Measurements from ENCODE around the gene CCDC50. TPM values are rescaled to one million over a fixed set of nuclear protein-coding genes. Genes with fewer than 3 reads are reported as not detected.

Gene CCDC50
- total RNA-seq, 2 experiments from 2014 or later: 22.0 to 23.1 TPM

DNA sequence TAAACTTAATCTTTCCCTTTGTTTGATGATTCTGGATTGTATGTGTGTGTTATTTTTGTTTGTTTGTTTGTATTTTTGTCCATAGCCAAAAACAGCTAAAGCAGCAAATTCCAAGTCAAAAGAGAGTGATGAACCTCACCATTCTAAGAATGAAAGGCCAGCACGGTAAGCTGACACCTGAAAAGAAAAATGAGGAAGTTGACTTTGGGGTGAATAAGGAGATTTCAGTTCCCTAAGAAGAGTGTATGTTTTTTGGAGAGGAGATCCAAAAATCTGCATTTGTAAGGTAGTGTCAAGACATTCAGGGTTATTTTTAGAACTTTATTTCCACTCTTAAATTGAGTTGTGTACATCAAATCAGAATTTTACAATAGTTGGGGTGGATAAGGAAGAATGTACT is 53.5 kb downstream of the CCDC50 start:
- H3K4me3 Mint-ChIP-seq: no peak overlapping the region
- no peaks in the 10 kb centered on the region for H3K27me3 Mint-ChIP-seq
- peaks cover 23% of the 10 kb centered on the region for H3K4me1 Mint-ChIP-seq
- CTCF ChIA-PET: no interaction called here
- POLR2A ChIA-PET: no interaction called here
- no peak for DNase-seq
- H3K27ac Mint-ChIP-seq: no peak overlapping the region
- H3K36me3 Mint-ChIP-seq (ENCODE audit: low read depth): peaks cover 11% of the 10 kb centered on the region
- H3K9me3 Mint-ChIP-seq: no peaks in the 10 kb centered on the region

DNA sequence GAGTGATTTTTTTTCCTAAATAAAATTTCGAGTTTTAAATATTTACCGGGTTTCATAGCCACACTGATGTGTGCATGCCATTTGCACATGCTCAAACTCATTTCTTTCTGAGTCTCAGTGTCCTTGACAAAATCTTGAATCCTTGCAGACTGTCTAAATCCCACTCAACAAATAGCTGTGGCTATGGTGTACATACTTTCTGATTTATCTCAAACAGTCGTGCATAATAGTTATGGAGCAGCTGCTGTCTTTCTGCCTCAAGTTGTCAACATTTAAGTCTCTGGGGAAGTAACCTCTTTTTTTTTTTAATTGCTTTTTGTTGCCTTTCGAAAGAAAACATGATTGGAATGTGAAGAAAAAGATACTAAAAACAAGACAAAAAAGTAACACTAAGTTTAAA is 53.9 kb downstream of the CCDC50 start:
- Mint-ChIP-seq H3K36me3 (ENCODE audit: low read depth) (peaks cover 11% of the 10 kb centered on the region), H3K9me3 (no peaks in the 10 kb centered on the region), H3K27me3 (no peaks in the 10 kb centered on the region), H3K4me1 (peaks cover 20% of the 10 kb centered on the region), H3K4me3 (no peak overlapping the region), H3K27ac (no peak overlapping the region)
- ChIA-PET CTCF (no interaction called here), POLR2A (no interaction called here)
- no peak for DNase-seq

DNA sequence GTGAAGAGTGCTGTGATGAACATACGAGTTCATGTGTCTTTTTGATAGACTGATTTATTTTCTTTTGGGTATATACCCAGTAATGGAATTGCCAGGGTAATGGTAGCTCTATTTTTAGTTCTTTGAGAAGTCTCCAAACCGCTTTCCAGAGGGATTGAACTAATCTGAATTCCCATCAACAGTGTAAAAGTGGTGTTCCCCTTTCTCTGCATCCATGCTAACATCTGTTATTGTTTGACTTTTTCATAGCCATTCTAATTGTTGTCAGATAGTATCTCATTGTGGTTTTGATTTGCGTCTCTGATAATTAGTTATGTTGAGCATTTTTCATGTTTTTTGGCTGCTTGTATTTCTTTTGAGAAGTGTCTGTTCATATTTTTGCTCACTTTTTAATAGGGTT is 55.9 kb downstream of the CCDC50 start:
- DNase-seq: no peak
- Mint-ChIP-seq H3K27ac (no peak overlapping the region), H3K36me3 (ENCODE audit: low read depth) (peaks cover 10% of the 10 kb centered on the region), H3K4me3 (no peak overlapping the region), H3K4me1 (peaks cover 5% of the 10 kb centered on the region), H3K27me3 (no peaks in the 10 kb centered on the region), H3K9me3 (no peaks in the 10 kb centered on the region)
- POLR2A ChIA-PET: no interaction called here
- CTCF ChIA-PET: no interaction called here

DNA sequence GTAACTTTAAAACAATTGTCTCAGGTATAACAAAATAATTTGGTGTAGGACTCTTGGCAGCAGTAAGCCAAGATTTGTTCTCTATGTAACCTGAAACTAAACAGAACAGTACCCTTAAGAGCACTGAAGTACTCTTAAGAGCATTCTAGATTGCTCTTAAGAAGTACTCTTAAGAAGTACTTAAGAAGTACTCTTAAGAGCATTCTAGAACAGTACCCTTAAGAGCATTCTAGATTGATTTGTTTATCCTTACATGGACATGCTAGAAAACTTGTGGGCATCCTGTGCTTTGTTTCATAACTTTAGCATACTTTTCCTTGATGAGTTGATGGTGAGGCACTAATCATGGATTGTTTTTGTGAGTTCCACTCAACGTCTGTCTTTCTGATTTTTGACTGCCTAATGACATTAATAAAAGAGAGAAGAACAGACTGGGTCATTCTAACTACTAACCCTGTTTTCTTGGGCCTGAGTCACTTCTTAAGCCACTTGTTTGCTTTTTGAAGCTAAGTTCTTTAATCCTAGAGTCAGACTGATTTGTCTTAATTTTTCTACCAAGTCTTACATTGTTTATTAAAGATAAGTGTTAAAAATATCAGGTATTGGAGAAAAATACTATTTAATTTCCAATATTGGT is 58.4 kb downstream of the CCDC50 start:
- Mint-ChIP-seq H3K27ac (no peak overlapping the region), H3K36me3 (ENCODE audit: low read depth) (peaks cover 5% of the 10 kb centered on the region), H3K27me3 (no peaks in the 10 kb centered on the region), H3K4me1 (no peaks in the 10 kb centered on the region), H3K9me3 (no peaks in the 10 kb centered on the region), H3K4me3 (no peak overlapping the region)
- no peak for DNase-seq
- ChIA-PET CTCF (no interaction called here), POLR2A (no interaction called here)

DNA sequence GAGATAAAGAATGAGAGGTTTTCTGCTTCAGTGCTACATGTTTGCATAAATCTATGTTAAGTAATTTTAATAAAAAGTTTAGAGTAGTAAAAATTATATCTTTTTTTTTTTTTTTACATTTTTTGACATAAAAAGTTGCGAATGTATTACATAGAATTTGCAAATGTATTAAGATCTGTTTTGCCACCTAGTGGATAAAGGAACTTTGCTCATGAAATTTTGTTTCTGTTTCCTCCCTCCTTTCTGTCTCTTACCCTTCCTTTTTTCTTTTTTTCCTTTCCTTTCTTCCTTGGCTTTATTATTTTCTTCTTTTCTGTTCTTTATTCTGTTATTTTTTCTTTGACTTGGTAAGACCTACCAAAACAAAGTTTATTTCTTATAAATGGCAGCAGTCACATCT is 59.6 kb downstream of the CCDC50 start:
- Mint-ChIP-seq H3K4me1 (no peaks in the 10 kb centered on the region), H3K9me3 (no peaks in the 10 kb centered on the region), H3K27ac (no peak overlapping the region), H3K4me3 (no peak overlapping the region), H3K36me3 (ENCODE audit: low read depth) (no peaks in the 10 kb centered on the region), H3K27me3 (no peaks in the 10 kb centered on the region)
- no peak for DNase-seq
- ChIA-PET POLR2A (no interaction called here), CTCF (no interaction called here)

DNA sequence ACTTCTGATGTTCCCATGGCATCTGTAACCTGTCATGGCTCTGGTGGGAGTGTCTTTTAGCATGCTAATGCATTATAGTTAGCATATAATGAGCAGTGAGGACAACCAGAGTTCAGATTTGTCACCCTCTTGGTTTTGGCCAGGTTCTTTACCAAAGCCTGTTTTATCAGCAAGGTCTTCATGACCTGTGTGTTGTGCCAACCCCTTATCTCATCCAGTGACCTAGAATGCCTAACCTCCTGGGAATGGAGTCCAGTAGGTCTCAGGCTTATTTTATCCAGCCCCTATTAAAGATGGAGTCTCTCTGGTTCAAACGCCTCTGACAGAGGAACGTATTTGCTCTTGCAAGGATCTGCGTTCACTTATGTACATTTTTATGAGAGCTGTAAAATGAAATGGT is 61.4 kb downstream of the CCDC50 start:
- Mint-ChIP-seq H3K4me3 (no peak overlapping the region), H3K4me1 (no peaks in the 10 kb centered on the region), H3K27ac (no peak overlapping the region), H3K27me3 (no peaks in the 10 kb centered on the region), H3K9me3 (no peaks in the 10 kb centered on the region), H3K36me3 (ENCODE audit: low read depth) (no peaks in the 10 kb centered on the region)
- no peak for DNase-seq
- ChIA-PET POLR2A (no interaction called here), CTCF (no interaction called here)

DNA sequence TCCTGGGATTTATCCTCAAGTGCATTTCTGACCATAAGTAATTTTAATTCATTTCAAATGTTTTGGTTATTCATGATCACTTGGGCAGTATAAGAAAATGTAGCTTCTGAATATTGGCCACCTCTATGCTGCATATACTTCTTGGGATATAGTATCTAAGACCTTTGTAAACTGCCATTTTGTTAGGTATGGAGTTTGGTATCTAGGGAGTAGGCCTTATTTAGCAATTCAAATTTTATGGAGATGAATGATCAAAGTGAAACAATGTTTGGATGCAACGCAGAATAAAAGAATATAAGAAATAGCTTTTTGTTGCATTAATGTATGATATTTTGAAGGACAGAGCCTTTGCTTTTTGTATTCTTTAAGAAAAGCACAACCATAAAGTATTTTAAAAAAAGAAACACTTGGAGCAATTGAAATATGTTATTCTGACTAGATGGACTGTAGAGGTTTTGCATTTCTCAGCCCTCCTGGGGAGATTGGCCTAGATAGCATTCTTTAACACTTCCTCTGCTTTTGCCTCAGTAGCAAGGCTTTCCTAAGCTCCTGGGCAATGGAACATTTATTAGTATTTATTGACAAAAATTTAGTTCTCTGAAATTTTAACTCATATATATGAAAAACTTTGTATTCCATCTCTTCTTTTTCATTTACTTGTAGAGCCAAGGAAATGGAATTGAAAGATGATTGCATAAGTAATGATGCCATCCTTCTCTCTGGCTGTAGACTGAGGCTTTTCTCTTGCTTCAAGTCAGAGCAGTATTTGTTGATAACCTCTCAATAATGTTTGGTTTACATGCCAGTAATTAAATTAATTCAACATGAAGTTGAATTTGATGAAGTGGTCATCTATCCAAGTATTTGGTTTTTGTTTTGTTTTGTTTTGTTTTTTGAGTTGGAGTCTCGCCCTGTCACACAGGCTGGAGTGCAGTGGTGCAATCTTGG is 62.9 kb downstream of the CCDC50 start:
- H3K27me3 Mint-ChIP-seq: no peaks in the 10 kb centered on the region
- H3K4me1 Mint-ChIP-seq: no peaks in the 10 kb centered on the region
- no peak overlapping the region for H3K4me3 Mint-ChIP-seq
- H3K36me3 Mint-ChIP-seq (ENCODE audit: low read depth): no peaks in the 10 kb centered on the region
- DNase-seq: no peak
- ChIA-PET CTCF (no interaction called here), POLR2A (no interaction called here)
- H3K9me3 Mint-ChIP-seq: no peaks in the 10 kb centered on the region
- H3K27ac Mint-ChIP-seq: no peak overlapping the region

DNA sequence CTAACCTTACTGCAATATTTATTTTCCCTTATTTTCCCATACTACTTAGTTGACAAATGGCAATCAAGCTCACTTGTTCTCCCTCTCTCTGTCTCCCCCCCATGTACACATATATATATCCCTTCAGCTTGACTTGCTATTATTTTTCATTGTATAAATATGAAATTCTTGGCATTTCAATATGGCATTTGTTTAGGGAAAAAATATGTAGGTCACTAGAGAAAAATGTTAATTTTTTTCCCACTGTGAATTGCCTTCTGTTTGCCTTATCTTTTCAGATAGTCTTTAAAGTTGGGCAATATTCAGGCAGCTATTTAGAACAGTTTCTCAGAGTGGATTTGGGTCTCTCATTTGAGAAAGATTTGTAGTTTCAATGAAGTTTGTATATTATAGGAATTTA is 64.0 kb downstream of the CCDC50 start:
- no peaks in the 10 kb centered on the region for H3K9me3 Mint-ChIP-seq
- H3K27me3 Mint-ChIP-seq: no peaks in the 10 kb centered on the region
- no peak for DNase-seq
- no peak overlapping the region for H3K4me3 Mint-ChIP-seq
- ChIA-PET POLR2A (no interaction called here), CTCF (no interaction called here)
- H3K27ac Mint-ChIP-seq: no peak overlapping the region
- no peaks in the 10 kb centered on the region for H3K4me1 Mint-ChIP-seq
- H3K36me3 Mint-ChIP-seq (ENCODE audit: low read depth): no peaks in the 10 kb centered on the region

DNA sequence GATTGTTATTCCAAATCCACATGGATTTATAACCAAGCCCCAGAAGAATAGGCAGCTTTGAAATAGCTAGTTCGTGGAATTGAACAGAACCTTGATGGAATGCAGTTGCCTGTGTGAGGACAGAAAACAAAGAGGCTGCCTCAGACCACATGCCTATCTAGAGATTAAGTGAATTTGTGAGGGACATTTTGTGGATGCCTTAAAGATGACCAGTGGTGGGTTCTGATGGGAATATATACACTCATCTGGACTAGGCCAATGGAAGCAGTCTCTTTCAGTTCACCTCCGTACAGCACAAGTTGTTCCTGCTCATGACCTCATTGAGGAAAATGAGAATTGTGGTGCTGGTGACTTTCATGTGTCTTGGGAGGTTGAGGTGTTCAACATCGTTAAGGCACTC is 68.6 kb downstream of the CCDC50 start:
- CTCF ChIA-PET: no interaction called here
- DNase-seq: no peak
- POLR2A ChIA-PET: no interaction called here
- Mint-ChIP-seq H3K4me3 (no peak overlapping the region), H3K9me3 (no peaks in the 10 kb centered on the region), H3K4me1 (no peaks in the 10 kb centered on the region), H3K36me3 (ENCODE audit: low read depth) (no peaks in the 10 kb centered on the region), H3K27me3 (no peaks in the 10 kb centered on the region), H3K27ac (no peak overlapping the region)

DNA sequence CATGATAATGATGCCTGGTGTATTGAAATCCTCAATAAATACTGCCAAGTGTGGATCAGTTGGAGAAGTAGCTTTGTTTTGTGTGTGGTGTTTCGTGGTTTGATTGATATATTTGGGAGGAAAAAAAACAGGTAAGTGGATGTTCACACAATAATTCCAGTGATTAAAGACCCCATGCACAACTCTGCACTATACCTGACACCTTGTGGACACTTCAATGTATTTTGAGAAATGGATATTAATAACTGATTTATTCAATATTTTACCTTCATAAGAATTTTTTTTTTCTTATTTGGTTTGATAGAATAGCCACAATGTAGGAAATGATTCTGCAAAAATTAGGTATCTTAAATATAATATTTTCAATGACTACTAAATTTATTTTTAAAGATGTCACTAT is 69.4 kb downstream of the CCDC50 start:
- no peak overlapping the region for H3K27ac Mint-ChIP-seq
- H3K4me1 Mint-ChIP-seq: no peaks in the 10 kb centered on the region
- ChIA-PET CTCF (no interaction called here), POLR2A (no interaction called here)
- H3K9me3 Mint-ChIP-seq: no peaks in the 10 kb centered on the region
- no peak for DNase-seq
- H3K36me3 Mint-ChIP-seq (ENCODE audit: low read depth): no peaks in the 10 kb centered on the region
- no peak overlapping the region for H3K4me3 Mint-ChIP-seq
- H3K27me3 Mint-ChIP-seq: no peaks in the 10 kb centered on the region

DNA sequence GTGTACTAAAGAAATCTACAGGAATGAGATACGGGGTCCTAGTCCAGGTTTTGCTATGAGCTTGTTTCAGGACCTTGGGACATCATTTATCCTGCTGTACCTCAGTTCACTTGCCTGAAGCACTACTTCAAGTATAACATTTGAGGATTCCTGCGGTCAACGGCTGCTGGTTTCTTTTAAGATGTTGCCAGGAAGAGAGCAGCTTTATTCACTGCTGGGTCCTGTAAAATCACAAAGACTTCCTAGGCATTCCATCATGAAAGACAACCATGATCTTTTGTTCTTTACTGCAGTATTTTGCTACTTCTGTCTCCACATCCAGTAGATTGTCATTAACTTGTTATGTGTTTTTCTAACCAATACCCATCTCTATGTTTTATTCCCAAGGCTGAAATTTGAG is 70.7 kb downstream of the CCDC50 start:
- no peaks in the 10 kb centered on the region for H3K36me3 Mint-ChIP-seq (ENCODE audit: low read depth)
- H3K27ac Mint-ChIP-seq: no peak overlapping the region
- no peak for DNase-seq
- no peak overlapping the region for H3K4me3 Mint-ChIP-seq
- POLR2A ChIA-PET: no interaction called here
- H3K4me1 Mint-ChIP-seq: no peaks in the 10 kb centered on the region
- H3K9me3 Mint-ChIP-seq: no peaks in the 10 kb centered on the region
- no peaks in the 10 kb centered on the region for H3K27me3 Mint-ChIP-seq
- CTCF ChIA-PET: no interaction called here

DNA sequence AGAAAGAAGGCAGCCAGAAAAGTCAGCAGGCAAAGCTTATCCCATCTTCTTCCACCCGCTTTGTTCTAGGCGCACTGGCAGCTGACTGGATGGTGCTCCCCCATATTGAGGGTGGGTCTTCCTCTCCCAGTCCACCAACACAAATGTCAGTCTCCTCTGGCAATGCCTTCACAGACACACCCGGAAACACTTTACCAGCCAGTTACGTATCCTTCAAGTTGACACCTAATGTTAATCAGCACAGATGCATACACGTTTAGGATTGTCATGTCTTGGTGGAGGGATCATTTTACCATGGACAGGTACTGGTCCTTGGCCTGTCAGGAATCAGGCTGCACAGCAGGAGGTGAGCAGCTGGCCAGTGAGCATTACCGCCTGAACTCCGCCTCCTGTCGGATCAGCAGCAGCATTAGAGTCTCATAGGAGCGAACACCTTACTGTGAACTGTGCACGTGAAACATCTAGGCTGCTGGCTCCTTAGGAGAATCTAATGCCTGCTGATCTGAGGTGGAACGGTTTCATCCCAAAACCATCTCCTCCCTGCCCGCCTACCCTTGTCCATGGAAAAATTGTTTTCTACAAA is 72.7 kb downstream of the CCDC50 start:
- no peak for DNase-seq
- Mint-ChIP-seq H3K4me3 (no peak overlapping the region), H3K4me1 (no peaks in the 10 kb centered on the region), H3K27ac (no peak overlapping the region), H3K9me3 (no peaks in the 10 kb centered on the region), H3K27me3 (no peaks in the 10 kb centered on the region), H3K36me3 (ENCODE audit: low read depth) (no peaks in the 10 kb centered on the region)
- ChIA-PET CTCF (no interaction called here), POLR2A (no interaction called here)

DNA sequence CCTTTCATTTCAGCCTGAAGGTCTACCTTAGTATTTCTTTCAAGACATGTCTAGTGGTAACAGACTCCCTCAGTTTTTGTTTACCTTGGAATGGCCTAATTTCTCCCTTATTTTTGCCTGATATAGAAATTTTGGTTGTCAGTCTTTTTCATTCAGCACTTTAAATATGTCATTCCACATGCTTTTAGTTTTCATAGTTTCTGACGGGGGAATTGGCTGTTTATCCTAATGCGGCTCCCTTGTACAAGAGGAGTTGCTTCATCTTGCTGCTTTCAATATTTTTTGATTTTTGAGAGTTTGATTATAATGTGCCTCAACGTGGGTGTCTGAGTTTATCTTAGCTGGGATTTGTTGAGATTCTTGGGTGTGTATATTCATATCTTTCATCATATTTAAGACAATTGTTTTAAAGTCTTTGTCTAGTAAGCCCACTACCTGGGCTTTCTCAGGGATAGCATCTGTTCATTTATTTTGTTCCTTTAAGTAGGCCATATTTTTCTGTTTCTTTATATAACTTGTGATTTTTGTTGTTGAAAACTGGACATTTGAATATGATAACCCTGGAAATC is 80.7 kb downstream of the CCDC50 start:
- Mint-ChIP-seq H3K27ac (no peak overlapping the region), H3K4me1 (no peaks in the 10 kb centered on the region), H3K4me3 (no peak overlapping the region), H3K27me3 (no peaks in the 10 kb centered on the region), H3K36me3 (ENCODE audit: low read depth) (no peaks in the 10 kb centered on the region), H3K9me3 (no peaks in the 10 kb centered on the region)
- ChIA-PET CTCF (no interaction called here), POLR2A (no interaction called here)
- DNase-seq: no peak
